HL-60 (cell line): ENCODE measurements around the gene ZDHHC17.

ENCODE experiments used
- CTCF ChIP-seq: IDR thresholded peaks from one replicate; pipeline ENCODE4 v1.5.1; 2011; ENCODE audit warnings: low read length, control low read depth, inconsistent platforms; ENCODE audit not compliant: insufficient read depth
- GABPA ChIP-seq: IDR thresholded peaks from 2 replicates; pipeline ENCODE4 v1.6.1; 2012; ENCODE audit warnings: low read depth
- POLR2AphosphoS5 ChIP-seq: IDR thresholded peaks from 2 replicates; pipeline ENCODE4 v1.6.1; 2012; ENCODE audit warnings: low read depth
- REST ChIP-seq: IDR thresholded peaks from 2 replicates; pipeline ENCODE4 v1.6.1; 2012; ENCODE audit warnings: low read depth; ENCODE audit not compliant: insufficient replicate concordance
- SPI1 ChIP-seq: IDR thresholded peaks from 2 replicates; pipeline ENCODE4 v1.6.1; 2012; ENCODE audit warnings: low read depth, mild to moderate bottlenecking, borderline replicate concordance

GRCh38 chr12:76745343-76745742 lies 18.6 kb upstream of the ZDHHC17 start:
- TF ChIP-seq CTCF (no peak), POLR2AphosphoS5 (no peak), REST (no peak), GABPA (no peak), SPI1 (no peak)
